ENCODE results near the gene FNDC10.

Gene FNDC10

DNA sequence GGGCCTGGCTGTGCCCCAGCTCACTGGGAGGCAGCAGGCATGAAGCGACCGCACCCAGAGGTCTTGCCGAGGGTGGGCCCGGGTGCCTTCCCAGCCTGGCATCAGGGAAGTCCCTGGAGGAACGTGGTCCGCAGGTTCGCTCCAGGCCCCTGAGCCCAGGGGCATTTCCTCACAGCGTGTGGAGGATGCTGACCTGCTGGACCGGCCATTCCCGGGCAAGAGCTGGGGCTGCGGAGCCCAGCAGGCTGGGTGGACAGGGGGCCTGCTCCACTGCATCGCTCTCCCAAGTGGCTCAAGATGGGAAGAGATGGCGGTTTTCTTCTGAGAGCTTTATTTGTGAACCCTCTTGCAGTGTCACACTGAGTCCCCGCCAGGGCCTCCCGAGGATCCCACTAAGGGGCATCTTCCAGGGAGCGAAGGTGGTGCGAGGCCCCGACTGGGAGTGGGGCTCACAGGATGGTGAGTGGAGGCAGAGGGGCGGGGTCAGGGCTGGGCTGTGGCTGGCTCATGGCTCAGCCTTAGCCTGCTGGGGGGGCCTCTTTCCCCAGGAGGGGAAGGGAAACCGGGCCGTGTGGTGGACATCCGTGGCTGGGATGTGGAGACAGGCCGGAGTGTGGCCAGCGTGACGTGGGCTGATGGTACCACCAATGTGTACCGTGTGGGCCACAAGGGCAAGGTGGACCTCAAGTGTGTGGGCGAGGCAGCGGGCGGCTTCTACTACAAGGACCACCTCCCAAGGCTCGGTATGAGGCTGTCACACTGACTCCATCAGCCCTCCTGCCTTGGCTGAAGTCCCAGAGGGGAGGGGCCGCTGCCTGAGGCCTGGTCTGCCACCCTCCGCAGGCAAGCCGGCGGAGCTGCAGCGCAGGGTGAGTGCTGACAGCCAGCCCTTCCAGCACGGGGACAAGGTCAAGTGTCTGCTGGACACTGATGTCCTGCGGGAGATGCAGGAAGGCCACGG lies 24.8 kb upstream of the FNDC10 start:
- TF ChIP-seq POLR2AphosphoS5 (IDR thresholded peaks at IDR 0.05; ENCODE audit: low read depth, low read length) (no peak), POLR2A (IDR thresholded peaks at IDR 0.05; ENCODE audit: low read depth, low read length) (no peak), TAF1 (IDR thresholded peaks at IDR 0.05; ENCODE audit: borderline replicate concordance, low read depth, low read length) (no peak)
- no peak for DNase-seq (ENCODE audit: insufficient read length)
- FAIRE-seq, result no peak

DNA sequence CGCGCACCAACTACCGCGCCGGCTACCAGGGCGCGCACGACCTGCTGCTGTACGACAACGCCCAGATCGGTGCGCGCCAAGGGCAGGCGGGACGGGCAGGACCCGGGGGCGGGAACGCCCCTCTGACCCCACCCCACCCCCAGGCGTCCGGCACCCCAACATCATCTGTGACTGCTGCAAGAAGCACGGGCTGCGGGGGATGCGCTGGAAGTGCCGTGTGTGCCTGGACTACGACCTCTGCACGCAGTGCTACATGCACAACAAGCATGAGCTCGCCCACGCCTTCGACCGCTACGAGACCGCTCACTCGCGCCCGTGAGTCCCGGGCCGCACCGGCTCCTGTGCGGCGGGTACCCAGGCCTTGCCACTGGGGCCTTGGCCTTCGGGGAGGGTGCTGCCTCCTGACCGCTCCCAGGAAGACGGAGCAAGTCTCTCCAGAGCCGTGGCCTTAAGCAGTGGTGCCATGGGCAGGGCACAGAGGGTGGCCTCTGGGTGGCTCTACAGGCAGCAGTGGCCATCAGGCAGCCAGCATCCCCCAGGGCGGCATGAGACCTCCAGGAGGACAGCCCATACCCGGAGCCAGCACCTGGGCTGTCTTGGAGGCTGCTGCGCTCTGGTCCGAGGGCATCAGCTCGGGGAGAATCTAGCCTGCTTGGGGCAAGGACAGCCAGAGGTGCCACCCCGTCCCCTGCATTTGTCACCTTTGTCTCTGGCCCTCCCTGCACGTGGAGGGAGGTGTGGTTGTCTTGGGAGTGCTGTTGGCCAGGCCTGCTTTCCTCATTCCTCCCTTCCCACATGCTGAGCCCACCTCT lies 23.9 kb upstream of the FNDC10 start:
- no peak for DNase-seq (ENCODE audit: insufficient read length)
- no peak for TF ChIP-seq POLR2A (IDR thresholded peaks at IDR 0.05; ENCODE audit: low read depth, low read length)
- no peak for FAIRE-seq

DNA sequence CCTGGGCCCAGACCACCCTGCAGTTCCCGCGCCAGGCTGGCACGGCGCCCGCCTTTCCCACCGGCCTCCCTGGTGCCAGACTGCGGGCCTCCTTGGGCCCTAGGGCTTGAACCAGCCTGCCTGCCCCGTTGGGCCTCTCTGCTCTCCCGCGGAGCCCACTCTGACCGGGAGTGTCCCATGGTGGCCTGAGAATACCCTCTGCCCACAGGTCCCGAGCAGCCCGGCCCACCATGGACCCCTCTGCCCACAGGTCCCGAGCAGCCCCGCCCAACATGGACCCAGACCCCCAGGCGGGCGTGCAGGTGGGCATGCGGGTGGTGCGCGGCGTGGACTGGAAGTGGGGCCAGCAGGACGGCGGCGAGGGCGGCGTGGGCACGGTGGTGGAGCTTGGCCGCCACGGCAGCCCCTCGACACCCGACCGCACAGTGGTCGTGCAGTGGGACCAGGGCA lies 23.3 kb upstream of the FNDC10 start:
- DNase-seq (ENCODE audit: insufficient read length) (no peak), FAIRE-seq (no peak)
- TF ChIP-seq TAF1 (IDR thresholded peaks at IDR 0.05; ENCODE audit: borderline replicate concordance, low read depth, low read length) (no peak), POLR2AphosphoS5 (IDR thresholded peaks at IDR 0.05; ENCODE audit: low read depth, low read length) (no peak), POLR2A (IDR thresholded peaks at IDR 0.05; ENCODE audit: low read depth, low read length) (no peak)

DNA sequence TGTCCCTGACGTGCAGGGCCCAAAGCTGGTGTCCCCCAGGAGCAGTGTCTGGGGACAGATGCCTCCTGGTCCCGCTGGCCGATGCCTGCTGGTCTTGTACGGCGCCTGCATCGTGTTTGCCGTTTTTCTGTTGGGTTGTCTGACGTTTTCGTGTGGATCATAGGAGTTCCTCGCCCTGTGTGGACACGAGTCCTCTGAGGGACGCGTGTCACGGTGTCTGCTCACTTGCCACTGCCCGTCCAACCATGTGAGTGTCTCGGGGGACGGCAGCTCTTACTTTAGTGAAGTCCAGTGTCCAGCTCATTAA lies 22.8 kb upstream of the FNDC10 start:
- TF ChIP-seq POLR2AphosphoS5 (IDR thresholded peaks at IDR 0.05; ENCODE audit: low read depth, low read length) (no peak), POLR2A (IDR thresholded peaks at IDR 0.05; ENCODE audit: low read depth, low read length) (no peak), TAF1 (IDR thresholded peaks at IDR 0.05; ENCODE audit: borderline replicate concordance, low read depth, low read length) (no peak)
- DNase-seq (ENCODE audit: insufficient read length) (no peak), FAIRE-seq (no peak)

DNA sequence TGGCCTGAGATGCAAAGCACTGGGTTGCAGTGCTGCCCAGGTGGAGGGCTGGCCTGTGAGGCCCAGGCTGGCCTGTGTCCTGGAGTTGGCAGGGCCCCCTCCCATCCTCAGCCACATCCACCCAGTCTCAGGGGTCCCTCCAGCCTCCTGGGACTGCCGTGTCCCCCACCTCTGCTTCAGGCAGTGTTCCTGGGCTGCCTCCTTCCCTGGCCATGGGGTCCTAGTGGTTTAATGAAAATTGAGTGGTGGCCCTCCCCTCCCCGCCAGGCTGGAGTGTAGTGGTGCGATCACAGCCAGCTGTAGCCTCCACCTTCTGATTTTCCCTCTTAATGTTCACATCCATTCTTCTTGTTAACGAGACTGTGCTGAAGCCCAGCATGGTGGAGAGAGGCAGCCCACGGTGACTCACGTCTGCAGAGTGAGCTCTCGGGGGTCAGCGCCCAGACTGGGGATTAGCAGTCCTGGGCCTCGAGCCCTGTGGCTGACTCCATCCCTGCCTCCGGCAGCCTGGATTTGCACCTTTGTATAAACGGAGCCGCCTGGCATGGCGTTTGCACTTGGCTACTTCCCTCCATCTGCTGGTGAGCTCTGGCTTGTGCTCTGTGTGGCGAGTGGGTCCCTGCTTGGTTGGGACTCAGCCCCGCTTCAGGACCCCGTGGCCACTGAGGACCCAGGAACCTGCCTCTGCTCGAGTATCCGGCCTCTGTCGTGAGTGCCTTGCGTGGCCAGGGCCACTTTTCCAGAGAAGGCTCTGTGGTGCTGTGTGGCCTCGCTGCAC lies 22.3 kb upstream of the FNDC10 start:
- no peak for FAIRE-seq
- DNase-seq (ENCODE audit: insufficient read length), result no peak

DNA sequence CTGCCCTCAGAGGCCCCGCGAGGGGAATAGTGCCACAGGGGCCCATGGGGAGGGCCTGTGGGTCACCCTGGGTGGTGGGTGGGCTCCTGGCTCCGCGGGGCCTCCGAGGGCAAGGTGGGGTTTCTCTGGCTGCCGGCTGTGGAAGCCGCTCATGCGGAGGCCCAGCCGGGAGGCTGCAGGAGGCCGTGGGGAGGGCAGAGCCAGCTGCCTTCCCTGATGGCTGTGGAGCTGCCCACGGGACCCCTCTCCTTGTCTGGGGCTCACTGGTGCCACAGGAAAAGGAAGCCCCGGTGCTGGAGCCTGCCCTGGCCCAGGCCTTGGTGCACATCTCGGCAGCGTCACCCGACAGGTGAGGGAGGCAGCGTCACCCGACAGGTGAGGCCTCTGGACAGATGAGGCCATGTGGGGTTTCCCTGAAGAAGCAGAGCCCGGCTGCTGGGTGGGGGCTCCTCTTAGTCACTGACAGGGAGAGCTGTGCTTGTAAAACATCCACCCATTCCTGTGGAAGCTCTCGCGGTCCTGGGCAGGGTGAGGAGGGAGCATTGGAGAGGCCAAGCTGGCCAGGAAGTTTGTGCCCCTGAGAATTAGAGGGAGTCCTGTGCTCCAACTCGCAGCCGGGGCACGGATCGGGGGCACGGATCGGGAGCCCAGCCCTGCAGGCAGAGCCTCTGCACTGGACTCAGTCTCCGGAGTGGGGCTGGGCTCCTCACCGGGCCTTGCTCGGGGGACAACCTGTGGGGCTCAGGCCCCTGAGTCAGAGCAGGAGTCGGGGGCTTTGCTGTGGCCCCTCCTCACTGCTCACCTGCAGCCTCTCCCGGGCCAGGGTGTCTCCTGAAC lies 21.5 kb upstream of the FNDC10 start:
- no peak for DNase-seq (ENCODE audit: insufficient read length)
- TF ChIP-seq POLR2AphosphoS5 (IDR thresholded peaks at IDR 0.05; ENCODE audit: low read depth, low read length), result no peak
- FAIRE-seq, result no peak

More for the DNA sequence above, 22.3 kb upstream of the FNDC10 start:
- TF ChIP-seq POLR2AphosphoS5 (IDR thresholded peaks at IDR 0.05; ENCODE audit: low read depth, low read length), result no peak
- TF ChIP-seq TAF1 (IDR thresholded peaks at IDR 0.05; ENCODE audit: borderline replicate concordance, low read depth, low read length), result no peak
- no peak for TF ChIP-seq POLR2A (IDR thresholded peaks at IDR 0.05; ENCODE audit: low read depth, low read length)

DNA sequence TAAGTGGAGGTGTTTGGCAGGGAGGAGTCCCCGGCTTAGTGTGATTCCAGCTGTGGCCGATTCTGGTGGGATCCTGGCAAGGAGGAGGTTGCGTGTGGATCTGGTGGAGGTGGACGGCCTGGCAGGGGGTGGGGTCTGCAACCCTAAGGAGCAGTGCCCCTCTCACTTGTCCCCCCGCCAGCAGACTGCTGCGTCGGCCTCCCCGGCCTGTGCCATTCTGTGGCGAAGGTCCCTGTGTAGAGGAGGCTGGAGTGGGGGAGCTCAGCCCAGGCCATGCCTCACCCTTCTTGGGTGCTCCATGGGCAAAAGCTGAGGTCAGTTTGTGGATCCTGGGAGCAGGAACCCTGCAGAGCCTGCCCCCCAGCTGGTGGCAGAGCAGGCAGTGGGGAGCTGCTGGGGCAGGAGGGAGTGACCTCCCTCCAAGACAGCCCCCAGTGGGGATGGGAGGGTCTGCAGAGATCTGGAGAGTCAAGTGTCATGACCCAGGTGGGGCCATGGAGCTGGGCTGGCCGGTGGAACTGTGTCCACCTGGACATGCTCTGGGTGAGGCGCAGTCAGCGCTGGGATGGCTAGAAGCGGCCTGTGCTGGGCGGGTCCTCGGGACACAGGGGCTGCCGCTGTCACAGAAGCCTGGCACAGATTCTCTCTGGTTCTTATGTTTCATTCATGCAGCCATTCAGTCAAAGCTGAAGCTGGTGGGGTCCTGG lies 20.7 kb upstream of the FNDC10 start:
- TF ChIP-seq POLR2A (IDR thresholded peaks at IDR 0.05; ENCODE audit: low read depth, low read length), result no peak
- TF ChIP-seq TAF1 (IDR thresholded peaks at IDR 0.05; ENCODE audit: borderline replicate concordance, low read depth, low read length), result no peak
- no peak for TF ChIP-seq POLR2AphosphoS5 (IDR thresholded peaks at IDR 0.05; ENCODE audit: low read depth, low read length)
- FAIRE-seq (no peak), DNase-seq (ENCODE audit: insufficient read length) (no peak)

DNA sequence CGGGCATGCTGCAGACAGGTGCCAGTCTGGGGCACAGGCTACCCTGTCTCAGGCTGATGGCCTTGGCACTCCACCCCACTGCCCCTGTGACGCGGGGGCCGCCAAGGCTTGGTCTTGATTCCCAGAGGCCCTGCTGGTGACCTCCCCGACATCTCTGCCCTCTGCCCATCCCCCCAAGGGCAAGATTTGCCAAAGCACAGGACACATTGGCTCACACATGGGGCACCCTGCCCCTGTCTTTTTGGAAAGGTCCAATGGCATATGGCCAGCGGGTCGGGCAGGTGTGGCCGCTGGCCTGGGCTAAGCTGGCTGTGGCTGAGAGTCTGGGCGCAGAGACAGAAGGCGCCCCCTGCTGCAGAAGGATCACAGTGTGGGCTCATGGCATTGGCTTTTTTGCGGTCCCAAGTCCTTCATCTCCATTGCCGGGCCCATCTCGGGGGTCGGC lies 20.0 kb upstream of the FNDC10 start:
- FAIRE-seq, result no peak
- TF ChIP-seq POLR2AphosphoS5 (IDR thresholded peaks at IDR 0.05; ENCODE audit: low read depth, low read length) (no peak), POLR2A (IDR thresholded peaks at IDR 0.05; ENCODE audit: low read depth, low read length) (no peak), TAF1 (IDR thresholded peaks at IDR 0.05; ENCODE audit: borderline replicate concordance, low read depth, low read length) (no peak)
- DNase-seq (ENCODE audit: insufficient read length), result no peak

DNA sequence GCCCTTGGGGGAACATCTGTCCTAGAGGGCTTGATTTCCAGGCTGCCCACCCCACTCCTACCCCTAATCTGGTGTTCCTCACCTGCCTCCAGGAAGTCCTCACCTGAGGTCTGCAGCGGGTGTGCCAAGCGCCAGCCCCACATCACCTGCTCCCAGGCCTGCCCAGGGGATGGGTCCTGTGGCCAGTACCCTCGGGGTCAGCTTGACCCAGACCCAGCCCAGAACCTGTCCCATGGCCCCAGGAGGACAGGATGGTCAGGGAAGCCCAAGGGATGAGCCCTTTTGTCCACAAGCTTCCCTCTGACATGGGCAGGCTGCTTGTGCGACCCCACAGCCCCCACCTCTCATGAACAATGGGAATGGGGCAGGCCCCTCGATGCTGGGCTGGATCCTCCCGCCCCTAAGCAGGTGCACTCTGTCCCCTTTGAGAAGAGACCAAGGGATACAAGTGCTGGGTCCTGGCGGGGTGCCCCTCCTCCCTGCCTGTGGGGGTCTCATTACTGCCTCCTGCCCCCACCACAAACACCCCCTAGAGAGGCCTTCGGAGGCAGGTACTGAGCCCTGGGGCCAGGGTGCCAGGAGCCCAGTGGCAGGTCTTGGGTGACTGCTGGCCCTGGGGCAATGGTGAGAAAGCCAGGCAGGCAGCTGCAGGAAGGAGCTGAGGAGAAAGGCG lies 18.6 kb upstream of the FNDC10 start:
- FAIRE-seq (no peak), DNase-seq (ENCODE audit: insufficient read length) (no peak)
- no peak for TF ChIP-seq POLR2A (IDR thresholded peaks at IDR 0.05; ENCODE audit: low read depth, low read length)
- TF ChIP-seq TAF1 (IDR thresholded peaks at IDR 0.05; ENCODE audit: borderline replicate concordance, low read depth, low read length), result no peak
- TF ChIP-seq POLR2AphosphoS5 (IDR thresholded peaks at IDR 0.05; ENCODE audit: low read depth, low read length), result no peak

DNA sequence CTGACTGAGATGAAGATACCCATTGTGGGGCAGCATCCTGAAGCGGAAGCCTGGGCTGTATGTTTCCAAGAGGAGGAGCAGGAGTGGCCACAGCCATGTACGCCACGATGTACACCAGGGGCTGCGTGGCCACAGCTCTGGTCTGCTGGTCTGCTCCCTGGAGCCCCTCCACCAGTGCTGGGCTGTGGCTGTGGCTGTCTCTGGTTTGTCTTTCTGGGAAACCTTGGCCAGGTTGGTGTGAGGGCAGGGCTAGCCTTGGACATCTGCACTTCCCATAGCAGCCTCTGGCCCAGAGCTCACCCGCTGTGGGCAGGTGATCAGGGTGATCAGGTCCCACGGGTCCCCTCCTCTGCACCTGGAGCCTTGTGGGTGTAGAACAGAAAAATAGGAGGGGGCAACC lies 18.0 kb upstream of the FNDC10 start:
- FAIRE-seq (no peak), DNase-seq (ENCODE audit: insufficient read length) (no peak)
- TF ChIP-seq TAF1 (IDR thresholded peaks at IDR 0.05; ENCODE audit: borderline replicate concordance, low read depth, low read length) (no peak), POLR2A (IDR thresholded peaks at IDR 0.05; ENCODE audit: low read depth, low read length) (no peak)
